IMR-90 (cell line): ENCODE measurements around the gene PIPOX. TPM values are rescaled to one million over a fixed set of nuclear protein-coding genes. Genes with fewer than 3 reads are reported as not detected.

Experiments
- ATAC-seq: fragments of 200-7000 bp; cut with Tn5 transposase; 2 replicates; pipeline ENCODE4 v1.9.1; 2020; ENCODE audit warnings: low read depth, mild to moderate bottlenecking, moderate library complexity
- BruUV-seq: library from RNA; stranded (reverse); fragments of 400-500 nt; replicated peaks from 2 replicates; lab custom pipeline; 2021; lab: Mats Ljungman, UMichigan
- CTCF ChIA-PET: fragments of 300-600 bp; formaldehyde crosslinking; extraction: SDS; loops from one replicate; lab custom pipeline; 2021; ENCODE audit warnings: antibody characterized with exemption; lab: Yijun Ruan, JAX
- POLR2A ChIA-PET: fragments of 300-600 bp; sonication (Branson Sonifier 250); formaldehyde crosslinking; loops from one replicate; lab custom pipeline; 2022; ENCODE audit warnings: antibody characterized with exemption; ENCODE audit not compliant: unreplicated experiment; lab: Charles Lee
- DNase-seq: peaks from one replicate; pipeline ENCODE4 v3.0.0; 2013
- H2AFZ ChIP-seq: replicated peaks from 2 replicates; pipeline ENCODE3; 2013; ENCODE audit warnings: low read length, mild to moderate bottlenecking; ENCODE audit not compliant: poor library complexity
- H2AK5ac ChIP-seq: 2 replicates; pipeline ENCODE4 v1.6.1; 2013; ENCODE audit warnings: low read depth, low read length, inconsistent platforms
- H2AK9ac ChIP-seq: replicated peaks from 2 replicates; pipeline ENCODE3; 2013; ENCODE audit warnings: mild to moderate bottlenecking, low read depth, low read length, moderate library complexity; ENCODE audit not compliant: poor library complexity
- H2BK120ac ChIP-seq: 2 replicates; pipeline ENCODE4 v1.6.1; 2013; ENCODE audit warnings: low read depth, low read length, inconsistent platforms
- H2BK15ac ChIP-seq: 3 replicates; pipeline ENCODE4 v1.6.1; 2013; ENCODE audit warnings: low read depth, low read length, inconsistent platforms
- H2BK20ac ChIP-seq: 2 replicates; pipeline ENCODE4 v1.6.1; 2013; ENCODE audit warnings: low read depth, mild to moderate bottlenecking, inconsistent platforms, low read length, moderate library complexity
- H2BK5ac ChIP-seq: 2 replicates; pipeline ENCODE4 v1.6.1; 2013; ENCODE audit warnings: mild to moderate bottlenecking, low read depth, low read length, inconsistent platforms; ENCODE audit not compliant: poor library complexity, severe bottlenecking
- H3K14ac ChIP-seq: replicated peaks from 2 replicates; pipeline ENCODE4 v1.6.1; 2013; ENCODE audit warnings: low read depth, low read length, inconsistent platforms
- H3K18ac ChIP-seq: 2 replicates; pipeline ENCODE4 v1.6.1; 2013; ENCODE audit warnings: low read depth, low read length, control low read depth
- H3K23ac ChIP-seq: 2 replicates; pipeline ENCODE4 v1.6.1; 2013; ENCODE audit warnings: low read depth, low read length, inconsistent platforms
- H3K27ac ChIP-seq: 2 replicates; pipeline ENCODE4 v1.5.1; 2013; ENCODE audit warnings: mild to moderate bottlenecking, control low read depth, low read length; ENCODE audit not compliant: insufficient read depth
- H3K27me3 ChIP-seq: 2 replicates; pipeline ENCODE4 v1.6.1; 2013; ENCODE audit warnings: low read length; ENCODE audit not compliant: control insufficient read depth, insufficient read depth
- H3K36me3 ChIP-seq: 2 replicates; pipeline ENCODE4 v1.6.1; 2013; ENCODE audit warnings: low read length, mixed read lengths; ENCODE audit not compliant: control insufficient read depth, insufficient read depth
- H3K4ac ChIP-seq: 2 replicates; pipeline ENCODE4 v1.6.1; 2013; ENCODE audit warnings: low read depth, low read length, inconsistent platforms
- H3K4me1 ChIP-seq: 2 replicates; pipeline ENCODE4 v1.6.1; 2013; ENCODE audit warnings: low read length, mixed read lengths; ENCODE audit not compliant: control insufficient read depth, insufficient read depth
- H3K4me2 ChIP-seq: 2 replicates; pipeline ENCODE4 v1.6.1; 2013; ENCODE audit warnings: low read depth, mild to moderate bottlenecking, control low read depth, low read length, moderate library complexity
- H3K4me3 ChIP-seq: 2 replicates; pipeline ENCODE4 v1.5.1; 2013; ENCODE audit warnings: low read depth, mild to moderate bottlenecking, control low read depth, low read length, moderate library complexity; ENCODE audit not compliant: insufficient read depth
- H3K56ac ChIP-seq: 2 replicates; pipeline ENCODE4 v1.6.1; 2013; ENCODE audit warnings: low read length, inconsistent platforms; ENCODE audit not compliant: insufficient read depth; ENCODE audit errors: extremely low read depth
- H3K79me1 ChIP-seq, 2 experiments: 2 replicates each; pipeline ENCODE4 v1.6.1; 2013; ENCODE audit warnings: low read length in 2 of 2, inconsistent platforms in 1 of 2, low read depth in 1 of 2
- H3K9ac ChIP-seq: 2 replicates; pipeline ENCODE4 v1.6.1; 2013; ENCODE audit warnings: low read depth, low read length, control low read depth
- H3K9me1 ChIP-seq: 2 replicates; pipeline ENCODE4 v1.6.1; 2013; ENCODE audit warnings: low read length, inconsistent platforms; ENCODE audit not compliant: insufficient read depth
- H3K9me3 ChIP-seq: 2 replicates; pipeline ENCODE4 v1.6.1; 2013; ENCODE audit warnings: low read length; ENCODE audit not compliant: control insufficient read depth, insufficient read depth
- H4K20me1 ChIP-seq: 2 replicates; pipeline ENCODE4 v1.6.1; 2013; ENCODE audit warnings: low read length, inconsistent platforms; ENCODE audit not compliant: insufficient read depth
- H4K5ac ChIP-seq: 2 replicates; pipeline ENCODE4 v1.6.1; 2013; ENCODE audit warnings: mild to moderate bottlenecking, low read depth, low read length, control low read depth
- H4K8ac ChIP-seq, 2 experiments: 2 replicates each; pipeline ENCODE4 v1.6.1; 2013; ENCODE audit warnings: low read depth in 2 of 2, low read length in 2 of 2, control low read depth in 1 of 2, inconsistent platforms in 1 of 2
- H4K91ac ChIP-seq: 2 replicates; pipeline ENCODE4 v1.6.1; 2013; ENCODE audit warnings: low read depth, low read length, inconsistent platforms; ENCODE audit not compliant: insufficient read depth
- BHLHE40 ChIP-seq: fragments of 150-350 bp; IDR thresholded peaks from 2 replicates; pipeline ENCODE4 v1.6.1; 2016; ENCODE audit warnings: mild to moderate bottlenecking, low read depth, low read length
- CEBPB ChIP-seq: IDR thresholded peaks from 2 replicates; pipeline ENCODE4 v1.6.1; 2012; ENCODE audit warnings: low read depth, low read length, improper control_type of control experiment
- CHD1 ChIP-seq: IDR thresholded peaks from 2 replicates; pipeline ENCODE4 v1.6.1; 2012; ENCODE audit warnings: low read depth, low read length, improper control_type of control experiment
- CTCF ChIP-seq: conservative IDR thresholded peaks from 2 replicates; pipeline ENCODE4 v1.5.1; 2012; ENCODE audit warnings: mild to moderate bottlenecking, low read depth, low read length, improper control_type of control experiment
- FOS ChIP-seq: fragments of 150-350 bp; IDR thresholded peaks from 2 replicates; pipeline ENCODE4 v1.6.1; 2016; ENCODE audit warnings: low read depth, low read length
- MAFK ChIP-seq: IDR thresholded peaks from 2 replicates; pipeline ENCODE4 v1.6.1; 2012; ENCODE audit warnings: low read depth, low read length, improper control_type of control experiment
- MAZ ChIP-seq: IDR thresholded peaks from 2 replicates; pipeline ENCODE4 v1.6.1; 2012; ENCODE audit warnings: low read depth, mild to moderate bottlenecking, low read length, improper control_type of control experiment, moderate library complexity, borderline replicate concordance
- MXI1 ChIP-seq: IDR thresholded peaks from 2 replicates; pipeline ENCODE4 v1.6.1; 2012; ENCODE audit warnings: low read depth, mild to moderate bottlenecking, low read length, moderate library complexity, borderline replicate concordance
- NFE2L2 ChIP-seq: fragments of 150-350 bp; IDR thresholded peaks from 2 replicates; pipeline ENCODE4 v1.6.1; 2016; ENCODE audit warnings: low read depth, mild to moderate bottlenecking, low read length
- POLR2A ChIP-seq: IDR thresholded peaks from 2 replicates; pipeline ENCODE4 v1.6.1; 2012; ENCODE audit warnings: mild to moderate bottlenecking, low read depth, low read length
- RAD21 ChIP-seq: IDR thresholded peaks from 2 replicates; pipeline ENCODE4 v1.6.1; 2012; ENCODE audit warnings: low read length, improper control_type of control experiment
- RCOR1 ChIP-seq: IDR thresholded peaks from 2 replicates; pipeline ENCODE4 v1.6.1; 2012; ENCODE audit warnings: mild to moderate bottlenecking, low read length, improper control_type of control experiment; ENCODE audit not compliant: insufficient replicate concordance
- RFX5 ChIP-seq: IDR thresholded peaks from 2 replicates; pipeline ENCODE4 v1.8.0; 2012; ENCODE audit warnings: low read depth, mild to moderate bottlenecking, low read length, moderate library complexity
- SMC3 ChIP-seq: fragments of 150-350 bp; IDR thresholded peaks from 2 replicates; pipeline ENCODE4 v1.6.1; 2016; ENCODE audit warnings: low read depth, mild to moderate bottlenecking, antibody characterized with exemption, low read length, moderate library complexity
- WGBS, 2 experiments: methylation state at CpG; one replicate each; pipeline versions ENCODE4 v1.1.5 to v1.1.7; 2013; ENCODE audit warnings: missing lambda C conversion rate in 2 of 2; ENCODE audit not compliant: insufficient read length in 1 of 2; ENCODE audit errors: extremely low coverage in 2 of 2; 5-methylcytosine and 5-hydroxymethylcytosine counted together
- dilution Hi-C: fragments of 300-500 bp; cut with HindIII; formaldehyde crosslinking; loops from one replicate; pipeline ENCODE4 v1.14.3; 2018; ENCODE audit warnings: low sequenced_read_pairs; ENCODE audit not compliant: unreplicated experiment
- in situ Hi-C: fragments of 300-500 bp; cut with MboI; formaldehyde crosslinking; loops from 3 replicates; pipeline ENCODE4 v1.14.3; 2019; ENCODE audit warnings: low sequenced_read_pairs, inconsistent platforms, mixed read lengths
- intact Hi-C: fragments of 100-400 bp; cut with micrococcal nuclease; formaldehyde crosslinking; loops from 2 replicates; pipeline ENCODE4 v1.10.0; 2022
- polyA plus RNA-seq, 3 experiments: library from polyadenylated mRNA; depleted of rRNA; stranded (reverse); fragments of >200 nt; gene quantifications; 2 replicates each; pipeline ENCODE4 v1.2.3, GENCODE V29; 2012; ENCODE audit warnings: low replicate concordance in 1 of 3
- total RNA-seq: library from RNA; depleted of rRNA; stranded (reverse); fragments of >200 nt; gene quantifications from 2 replicates; pipeline ENCODE4 v1.2.3, GENCODE V29; 2012
- TF ChIP-seq, protein P1 (sequence below): fragments of 150-350 bp; IDR thresholded peaks from 2 replicates; pipeline ENCODE4 v1.6.1; 2017; ENCODE audit warnings: mild to moderate bottlenecking, antibody characterized with exemption, low read length, low read depth

PIPOX gene
- total and polyA plus RNA-seq, 2 of the 4 experiments (the other 2 are of a cell fraction), result 0.43 to 1.3 TPM

DNA sequence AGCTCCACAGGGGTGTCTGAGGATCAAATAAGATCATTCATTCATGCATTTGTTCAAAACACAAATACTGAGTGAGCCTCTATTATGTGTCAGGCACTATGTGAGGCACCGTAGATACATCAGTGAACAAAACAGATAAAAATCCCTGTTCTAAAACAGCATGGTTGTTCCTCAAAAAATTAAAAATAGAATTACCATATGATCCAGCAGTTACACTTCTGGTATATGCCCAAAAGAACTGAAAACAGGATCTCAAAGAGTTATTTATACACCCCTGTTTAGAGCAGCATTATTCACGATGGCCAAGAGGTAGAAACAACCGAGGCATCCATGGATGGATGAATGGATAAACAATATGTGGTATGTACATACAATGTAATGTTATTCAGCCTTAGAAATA is 15.4 kb downstream of the PIPOX start:
- H3K4ac ChIP-seq, result no peak overlapping the region
- TF ChIP-seq POLR2A (no peak), CTCF (no peak), RAD21 (no peak), RFX5 (no peak), NFE2L2 (no peak), SMC3 (no peak), MAZ (no peak), CHD1 (no peak), MAFK (no peak), MXI1 (no peak), RCOR1 (no peak), CEBPB (no peak), BHLHE40 (no peak), FOS (no peak)
- TF ChIP-seq, protein P1, sequence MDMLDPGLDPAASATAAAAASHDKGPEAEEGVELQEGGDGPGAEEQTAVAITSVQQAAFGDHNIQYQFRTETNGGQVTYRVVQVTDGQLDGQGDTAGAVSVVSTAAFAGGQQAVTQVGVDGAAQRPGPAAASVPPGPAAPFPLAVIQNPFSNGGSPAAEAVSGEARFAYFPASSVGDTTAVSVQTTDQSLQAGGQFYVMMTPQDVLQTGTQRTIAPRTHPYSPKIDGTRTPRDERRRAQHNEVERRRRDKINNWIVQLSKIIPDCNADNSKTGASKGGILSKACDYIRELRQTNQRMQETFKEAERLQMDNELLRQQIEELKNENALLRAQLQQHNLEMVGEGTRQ, result no peak
- intact Hi-C loops (no loop called here), dilution Hi-C loops (no loop called here), in situ Hi-C loops (no loop called here)
- H3K23ac ChIP-seq, result no peak overlapping the region
- H3K4me2 ChIP-seq, result no peak overlapping the region
- H3K18ac ChIP-seq, result no peak overlapping the region
- no peak overlapping the region for H4K5ac ChIP-seq
- no peak overlapping the region for H3K4me3 ChIP-seq
- ChIA-PET POLR2A (no interaction called here), CTCF (no interaction called here)
- H3K27ac ChIP-seq, result no peak overlapping the region
- H3K14ac ChIP-seq, result no peak overlapping the region
- H2BK5ac ChIP-seq, result no peak overlapping the region
- H3K4me1 ChIP-seq, result no peaks in the 10 kb centered on the region
- H3K56ac ChIP-seq, result no peak overlapping the region
- H4K91ac ChIP-seq, result no peak overlapping the region
- H3K9me3 ChIP-seq, result 0 out of 2 replicates have a peak, but pooled peaks cover 2% of the 10 kb centered on the region
- DNase-seq (no peak), ATAC-seq (no peak)
- no TSS peak for BruUV-seq
- H3K36me3 ChIP-seq, result no peaks in the 10 kb centered on the region
- H3K79me1 ChIP-seq, result no peaks in the 10 kb centered on the region
- WGBS, 2 experiments, result no CpG with 5 or more reads among the region's 3 CpGs
- H2AFZ ChIP-seq, result no peak overlapping the region
- no peak overlapping the region for H2BK15ac ChIP-seq
- no peaks in the 10 kb centered on the region for H4K20me1 ChIP-seq
- H2AK5ac ChIP-seq, result no peak overlapping the region
- H3K27me3 ChIP-seq, result peaks cover 49% of the 10 kb centered on the region
- H3K9ac ChIP-seq, result no peak overlapping the region
- H2AK9ac ChIP-seq, result no peak overlapping the region
- no peaks in the 10 kb centered on the region for H3K9me1 ChIP-seq
- no peak overlapping the region for H4K8ac ChIP-seq
- H2BK120ac ChIP-seq, result no peak overlapping the region
- no peak overlapping the region for H2BK20ac ChIP-seq
